ENCODE results near the gene WDTC1.

GRCh38 chr1:27237112-27237511, 2.7 kb downstream of the WDTC1 start:
- TF ChIP-seq CTCF (IDR thresholded peaks at IDR 0.05) (no peak), POLR2AphosphoS5 (IDR thresholded peaks at IDR 0.05) (no peak), POLR2A (IDR thresholded peaks at IDR 0.05) (no peak), EP300 (IDR thresholded peaks at IDR 0.05; ENCODE audit: low read depth) (no peak)
